HG02759 (cell line): ENCODE measurements around the gene CETP.
"Not testable (repeated sequence)": the region's sequence is repeated elsewhere in the genome, so short reads cannot be mapped to it uniquely, and the experiment has no call there.

Experiments
- ATAC-seq: cut with Tn5 transposase; IDR thresholded peaks from one replicate; pipeline ENCODE4 v1.9.1; 2021; ENCODE audit warnings: mild to moderate bottlenecking, moderate library complexity; ENCODE audit not compliant: unreplicated experiment

Gene CETP

GRCh38 chr16:56994311-56994710 is 32.6 kb downstream of the CETP start:
- no peak for ATAC-seq

GRCh38 chr16:56995136-56995805 is 33.5 kb downstream of the CETP start:
- ATAC-seq: no peak

GRCh38 chr16:56997264-56997663 is 35.5 kb downstream of the CETP start:
- no peak for ATAC-seq

GRCh38 chr16:56997931-56998330 is 36.2 kb downstream of the CETP start:
- ATAC-seq: no peak

GRCh38 chr16:56998352-56998751 is 36.6 kb downstream of the CETP start:
- ATAC-seq: no peak

- no peak for ATAC-seq
Measured at GRCh38 chr16:56998861-56999260, 37.1 kb downstream of the CETP start.

GRCh38 chr16:56999409-57000270 is 37.9 kb downstream of the CETP start:
- ATAC-seq: peak; percentile 36

- peak; percentile 54 for ATAC-seq
Measured at GRCh38 chr16:57000271-57001025, 38.7 kb downstream of the CETP start.

- no peak for ATAC-seq
Measured at GRCh38 chr16:57001026-57001679, 39.4 kb downstream of the CETP start.

GRCh38 chr16:57003439-57004386 is 42.0 kb downstream of the CETP start:
- ATAC-seq: no peak

- ATAC-seq: no peak
Measured at GRCh38 chr16:57004387-57005250, 42.9 kb downstream of the CETP start.

GRCh38 chr16:57005597-57005996 is 43.8 kb downstream of the CETP start:
- ATAC-seq: not testable (repeated sequence)

GRCh38 chr16:57007050-57007449 is 45.3 kb downstream of the CETP start:
- no peak for ATAC-seq

- ATAC-seq: no peak
Measured at GRCh38 chr16:57007530-57007929, 45.8 kb downstream of the CETP start.

GRCh38 chr16:57008440-57008839 is 46.7 kb downstream of the CETP start:
- ATAC-seq: no peak

GRCh38 chr16:57009643-57010170 is 48.0 kb downstream of the CETP start:
- no peak for ATAC-seq

- ATAC-seq: no peak
Measured at GRCh38 chr16:57012353-57012752, 50.6 kb downstream of the CETP start.

- no peak for ATAC-seq
Measured at GRCh38 chr16:57013229-57013628, 51.5 kb downstream of the CETP start.

GRCh38 chr16:57013902-57014301 is 52.2 kb downstream of the CETP start:
- ATAC-seq: no peak
